ENCODE measurements around the gene CCNK.

- TF ChIP-seq POLR2AphosphoS5 (IDR thresholded peaks at IDR 0.05; ENCODE audit: low read depth, low read length) = peak; percentile 72; the same call in 1 of the 2 replicates
- no peak for TF ChIP-seq REST (IDR thresholded peaks at IDR 0.05; ENCODE audit: insufficient read depth in 1 of 2, low read depth in 2 of 2, low read length in 2 of 2)
- no peak for TF ChIP-seq SIN3A (IDR thresholded peaks at IDR 0.05; ENCODE audit: borderline replicate concordance, insufficient read depth, low read length)
These were observed at the start of gene CCNK for GRCh38 chr14:99480917-99481744.

All from PFSK-1 (cell line).